GM18505 (cell line): ENCODE data around the gene ZNF512B.
A peak's percentile ranks its signal among the peaks of the same experiment; 100 is the strongest.
"Not testable (repeated sequence)": the region's sequence is repeated elsewhere in the genome, so short reads cannot be mapped to it uniquely, and the experiment has no call there.

Experiments used
- ATAC-seq: cut with Tn5 transposase; IDR thresholded peaks from one replicate; pipeline ENCODE4 v1.9.1; 2021; ENCODE audit not compliant: unreplicated experiment
- POLR2A ChIP-seq: IDR thresholded peaks from 4 replicates; pipeline ENCODE4 v1.6.1; 2011; ENCODE audit warnings: borderline replicate concordance; ENCODE audit not compliant: insufficient read depth, insufficient read length; ENCODE audit errors: extremely low read depth

The ZNF512B gene

DNA sequence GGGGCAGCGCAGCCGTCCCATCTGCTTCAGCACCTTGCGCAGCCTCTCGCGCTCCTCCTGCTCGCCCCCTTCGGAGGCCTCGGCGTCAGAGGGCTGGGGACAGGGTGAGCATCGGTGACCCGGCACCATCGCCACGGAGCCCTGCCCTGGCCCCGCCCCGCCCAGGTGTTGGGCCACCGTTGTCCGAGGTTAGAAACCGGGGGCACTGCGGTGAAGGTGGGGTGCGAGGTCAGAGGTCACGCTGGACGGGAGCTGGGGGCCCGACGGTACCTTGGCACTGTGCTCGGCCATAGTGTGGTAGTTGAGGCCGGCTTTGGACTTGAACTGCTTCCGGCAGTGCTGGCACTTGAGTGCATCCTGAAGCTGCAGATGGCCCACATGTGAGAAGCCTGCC, 6.4 kb downstream of the ZNF512B start:
- no peak for TF ChIP-seq POLR2A
- no peak for ATAC-seq

DNA sequence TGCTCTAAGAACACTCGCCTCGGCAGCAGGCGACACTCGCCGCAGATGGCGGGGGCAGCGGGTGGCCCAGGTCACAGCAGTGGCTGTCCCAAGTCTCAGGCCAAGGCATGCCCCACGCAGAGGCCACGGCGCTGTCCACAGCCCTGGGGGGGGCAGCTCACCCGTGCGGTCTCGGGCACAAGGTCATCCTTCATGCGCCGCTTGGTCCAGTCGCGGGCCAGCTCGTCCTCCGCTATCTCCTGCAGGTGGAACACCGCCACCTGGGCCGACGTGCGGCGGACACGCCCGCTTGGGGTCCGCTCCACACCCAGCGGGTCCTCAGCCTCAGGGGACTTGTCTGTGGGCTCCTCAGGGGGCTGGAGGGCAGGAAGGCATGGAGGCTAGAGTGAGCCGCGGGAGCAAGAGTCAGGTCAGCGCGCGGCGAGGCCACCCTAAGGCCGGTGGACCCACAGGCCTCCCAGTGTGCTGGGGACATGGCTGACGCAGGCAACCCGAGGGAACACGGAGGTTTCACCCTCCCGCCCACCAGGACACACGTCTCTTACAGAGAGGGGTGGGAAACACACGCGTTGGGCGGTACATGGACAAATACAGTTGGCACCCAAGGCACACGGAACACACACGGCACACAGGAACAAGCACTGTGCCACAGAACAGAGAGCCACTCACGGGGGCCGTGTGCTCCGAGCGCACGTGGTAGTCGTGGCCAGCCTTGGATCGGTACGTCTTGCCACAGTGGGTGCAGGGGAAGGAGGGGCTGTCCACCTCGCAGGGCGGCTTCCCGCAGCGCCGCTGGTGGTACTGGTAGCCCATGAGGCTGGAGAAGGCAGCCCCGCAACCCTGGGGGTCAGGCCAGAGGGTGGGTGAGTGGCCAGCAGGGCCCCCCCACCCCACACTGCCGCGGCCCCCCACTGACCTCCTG, 7.0 kb downstream of the ZNF512B start:
- no peak for TF ChIP-seq POLR2A
- no peak for ATAC-seq

DNA sequence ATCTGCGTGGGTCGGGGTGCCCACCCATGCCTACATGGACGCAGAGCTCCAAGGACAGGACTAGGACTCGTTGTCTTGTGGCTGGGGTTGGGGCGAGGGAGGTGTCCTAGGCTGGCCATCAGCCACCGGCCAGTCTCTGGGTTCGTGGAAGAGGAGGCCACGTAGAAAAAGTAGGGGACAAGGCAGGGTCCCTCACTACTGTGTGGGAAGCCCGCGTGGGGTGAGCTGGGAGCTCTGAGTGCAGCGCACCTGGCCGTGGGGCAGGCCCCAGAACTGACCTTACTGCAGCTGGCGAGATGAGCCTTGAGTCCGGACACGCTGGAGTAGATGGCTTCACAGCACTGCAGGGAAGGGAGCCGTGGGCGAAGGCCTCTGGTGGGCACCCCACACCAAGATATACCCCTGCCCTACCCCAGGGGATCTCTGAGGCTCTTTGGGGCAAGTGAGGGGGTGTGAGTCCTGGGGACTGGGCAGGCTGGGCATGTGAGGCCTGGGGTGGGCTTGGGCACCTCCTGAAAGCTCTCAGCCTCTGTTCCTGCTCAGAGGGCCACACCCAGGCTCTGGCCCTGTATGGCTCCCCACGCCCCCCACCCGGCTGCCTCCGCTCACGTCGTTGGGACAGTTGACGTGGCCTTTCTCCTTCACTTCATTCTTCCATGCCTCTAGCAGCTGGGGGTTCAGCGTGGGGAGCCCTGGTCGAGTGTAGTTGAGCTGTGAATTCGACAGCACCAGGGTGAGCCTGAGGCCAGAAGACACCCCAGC, 7.9 kb downstream of the ZNF512B start:
- no peak for ATAC-seq

DNA sequence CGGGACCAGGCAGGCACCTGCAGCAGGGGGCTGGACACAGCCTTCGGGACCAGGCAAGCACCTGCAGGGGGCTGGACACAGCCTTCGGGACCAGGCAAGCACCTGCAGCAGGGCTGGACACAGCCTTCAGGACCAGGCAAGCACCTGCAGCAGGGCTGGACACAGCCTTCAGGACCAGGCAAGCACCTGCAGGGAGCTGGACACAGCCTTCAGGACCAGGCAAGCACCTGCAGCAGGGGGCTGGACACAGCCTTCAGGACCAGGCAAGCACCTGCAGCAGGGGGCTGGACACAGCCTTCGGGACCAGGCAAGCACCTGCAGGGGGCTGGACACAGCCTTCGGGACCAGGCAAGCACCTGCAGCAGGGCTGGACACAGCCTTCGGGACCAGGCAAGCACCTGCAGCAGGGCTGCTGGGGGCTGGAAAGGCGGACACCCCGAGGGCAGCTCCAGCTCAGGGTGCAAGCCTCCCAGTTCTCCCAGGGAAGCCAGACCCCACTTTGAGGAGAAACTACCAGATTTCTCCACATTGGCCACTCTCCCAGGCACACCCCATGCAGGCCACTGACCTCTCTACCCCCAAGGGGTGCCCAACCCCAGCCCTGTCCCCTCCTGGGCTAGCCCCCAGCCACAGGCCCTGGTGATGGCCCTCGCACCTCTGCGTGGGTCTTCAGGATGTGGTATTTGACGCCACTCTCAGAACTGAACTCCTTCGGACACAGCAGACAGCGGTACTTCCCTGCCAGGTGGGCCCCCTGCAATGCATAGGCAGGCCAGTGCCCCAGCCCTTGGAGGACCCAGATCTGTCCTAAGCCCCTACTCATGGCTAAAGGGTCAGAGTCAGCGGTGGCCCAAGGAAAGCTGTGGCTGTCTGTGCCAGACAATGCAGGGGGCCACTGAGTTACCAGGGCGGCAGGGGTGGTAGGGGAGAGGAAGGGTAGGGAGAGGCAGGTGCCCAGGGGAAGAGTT, 8.8 kb downstream of the ZNF512B start:
- ATAC-seq = not testable (repeated sequence)

More for the DNA sequence above, 7.9 kb downstream of the ZNF512B start:
- TF ChIP-seq POLR2A = no peak

DNA sequence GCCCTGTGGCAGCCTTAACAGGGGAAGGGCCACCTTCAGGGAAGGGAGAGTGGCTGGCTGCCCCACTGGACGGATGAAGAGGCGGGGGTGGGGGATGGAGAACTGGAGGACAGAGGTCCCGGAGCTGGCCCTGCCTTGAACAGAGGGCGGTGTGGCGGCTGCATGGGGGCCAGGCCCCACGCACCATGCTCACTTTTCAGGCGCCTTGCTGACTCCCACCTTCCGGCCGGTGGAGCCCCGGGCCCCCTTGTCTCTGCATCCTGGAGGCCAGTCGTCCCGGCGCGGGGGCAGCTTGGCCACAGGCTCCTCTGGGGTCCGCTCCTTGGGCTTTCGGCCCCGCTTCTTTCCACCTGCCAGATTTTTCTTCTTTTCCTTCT, 10.0 kb downstream of the ZNF512B start:
- no peak for TF ChIP-seq POLR2A
- no peak for ATAC-seq

DNA sequence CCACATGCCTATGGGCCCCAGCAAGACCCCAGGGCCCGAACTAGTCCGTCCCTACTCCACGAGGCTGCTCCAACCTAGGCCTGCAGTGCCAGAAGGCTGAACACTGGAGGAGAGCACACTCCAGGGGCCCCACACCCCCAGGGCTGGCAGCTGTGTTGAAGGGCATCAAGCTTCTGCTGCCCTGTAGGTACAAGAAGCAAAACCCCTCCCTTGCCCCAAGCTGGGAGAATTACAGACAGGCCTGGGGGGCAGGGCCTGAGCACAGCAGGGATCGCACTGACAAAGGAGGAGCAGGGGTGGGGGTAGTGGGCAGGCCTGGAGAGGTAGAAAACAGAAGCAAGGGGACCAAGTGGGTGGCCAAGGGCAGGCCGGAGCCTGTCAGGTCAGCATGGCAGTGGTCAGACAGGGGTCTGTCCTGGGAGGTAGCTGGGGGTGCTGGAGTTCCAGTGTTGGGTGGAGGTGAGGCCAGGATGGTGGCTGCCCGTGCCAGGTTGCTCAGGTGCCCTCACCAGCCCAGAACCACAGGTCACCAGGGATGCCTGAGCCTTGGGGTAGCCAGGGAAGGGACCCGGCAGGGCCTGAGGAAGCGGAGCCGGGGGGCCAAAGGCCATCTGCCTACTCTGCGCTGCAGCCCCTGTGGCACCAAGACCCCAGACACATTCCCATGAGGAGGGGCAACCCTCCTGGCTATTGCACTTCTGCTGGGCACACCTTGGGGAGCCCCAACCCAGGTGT, 10.6 kb downstream of the ZNF512B start:
- TF ChIP-seq POLR2A = no peak
- no peak for ATAC-seq

DNA sequence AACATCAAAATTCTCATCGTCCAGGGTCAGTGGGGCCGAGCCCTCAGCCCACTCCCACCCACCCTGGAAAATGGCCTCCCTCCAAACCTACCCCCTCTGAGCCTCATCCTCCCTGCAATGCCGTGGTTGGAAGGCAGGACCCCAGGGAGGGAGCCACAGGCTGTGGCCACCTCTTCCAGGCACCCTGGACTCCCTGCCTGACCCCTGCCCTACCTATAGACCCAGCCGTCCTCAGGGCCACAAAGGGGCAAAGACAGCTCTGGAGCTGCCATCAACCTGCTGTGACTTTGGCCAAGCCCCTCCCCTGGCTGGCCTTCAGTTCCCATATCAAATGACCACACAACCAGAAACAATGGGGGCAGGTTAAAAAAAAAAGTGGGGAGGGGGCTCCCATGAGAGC, 11.3 kb downstream of the ZNF512B start:
- ATAC-seq = no peak
- no peak for TF ChIP-seq POLR2A

DNA sequence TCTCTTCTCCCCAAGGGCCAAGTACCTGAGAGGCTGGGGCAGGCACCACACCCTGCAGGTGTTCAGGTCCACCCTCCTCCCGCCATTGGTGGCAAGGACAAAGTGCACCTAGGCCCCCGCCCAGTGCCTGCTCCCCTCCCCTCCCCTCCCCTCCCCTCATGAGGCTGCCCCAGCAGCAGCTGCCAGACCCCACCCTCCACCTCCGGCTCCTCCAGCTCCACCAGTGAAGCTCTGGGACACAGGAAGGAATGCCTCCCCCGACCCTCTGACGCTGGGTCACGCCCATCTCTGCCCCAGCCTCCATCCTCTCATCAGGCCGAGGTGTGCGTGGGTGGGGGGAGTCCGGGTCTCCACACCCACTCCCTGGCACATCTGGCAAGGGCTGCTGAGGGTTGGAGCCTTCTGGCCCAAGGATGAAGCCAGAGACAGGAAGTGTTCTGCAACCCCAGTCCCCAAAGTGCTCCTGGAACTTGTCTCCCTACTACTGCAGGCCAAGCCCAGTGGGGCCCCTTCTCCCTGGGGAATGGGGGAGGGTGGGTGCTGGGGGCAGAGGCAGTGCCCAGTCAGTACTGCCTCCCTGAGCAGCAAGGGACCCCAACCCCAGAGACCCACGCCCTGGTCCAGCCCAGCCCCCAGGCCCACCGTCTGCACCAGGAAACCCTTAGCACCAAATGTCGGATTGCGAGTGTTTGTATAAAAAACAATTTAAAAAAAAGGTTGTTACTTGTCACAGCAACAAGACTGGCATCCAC, 11.9 kb downstream of the ZNF512B start:
- TF ChIP-seq POLR2A = no peak
- ATAC-seq = no peak

DNA sequence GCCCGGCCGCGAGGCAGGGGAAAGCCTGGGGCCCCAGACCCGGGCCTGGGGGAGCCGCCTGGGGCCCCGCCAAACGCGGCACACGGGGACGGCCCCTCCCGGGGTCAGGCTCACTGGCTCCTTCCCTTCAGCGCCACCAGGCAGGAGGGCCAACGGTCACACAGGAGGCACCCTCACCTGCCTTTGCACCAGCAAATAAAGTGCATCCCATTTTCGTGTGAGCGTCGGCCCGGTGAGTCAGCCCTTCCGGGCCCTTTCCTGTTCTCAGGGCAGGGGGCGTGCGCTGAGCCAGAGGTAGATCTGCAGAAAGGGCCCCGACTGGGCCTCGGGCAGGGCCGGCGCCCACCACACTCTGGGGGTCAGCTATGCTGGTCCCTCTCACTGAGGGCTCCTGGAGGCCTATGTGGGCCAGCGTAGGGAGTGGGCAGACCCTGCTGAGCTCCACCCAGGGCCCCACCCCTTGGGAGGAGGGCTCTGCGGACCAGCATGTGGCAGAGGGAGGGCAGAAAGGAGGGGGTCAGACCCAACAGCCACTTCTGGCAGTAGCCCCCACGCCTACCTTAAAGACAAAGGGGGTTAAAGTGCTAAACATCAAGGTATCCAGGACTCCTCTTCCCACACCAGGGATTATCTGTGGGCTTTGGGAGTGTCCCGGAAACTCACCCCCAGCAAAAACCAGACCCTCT, 12.6 kb downstream of the ZNF512B start:
- TF ChIP-seq POLR2A = peak; percentile 60
- no peak for ATAC-seq

DNA sequence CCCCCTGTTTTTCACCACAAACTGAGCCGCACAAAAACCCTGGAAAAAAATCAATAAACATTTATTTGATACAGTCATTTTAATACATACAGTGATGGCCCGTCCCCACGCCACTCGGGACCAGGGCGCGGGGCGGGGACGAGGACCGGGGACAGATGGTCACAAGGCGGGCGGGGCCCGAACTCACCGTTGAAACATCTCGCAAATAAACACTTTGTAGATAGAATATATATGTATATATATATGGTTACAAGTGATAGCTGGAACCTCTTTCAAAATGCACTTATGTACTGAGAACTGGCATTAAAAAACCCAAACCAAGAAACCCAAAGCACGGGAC, 13.1 kb downstream of the ZNF512B start:
- TF ChIP-seq POLR2A = no peak
- no peak for ATAC-seq

DNA sequence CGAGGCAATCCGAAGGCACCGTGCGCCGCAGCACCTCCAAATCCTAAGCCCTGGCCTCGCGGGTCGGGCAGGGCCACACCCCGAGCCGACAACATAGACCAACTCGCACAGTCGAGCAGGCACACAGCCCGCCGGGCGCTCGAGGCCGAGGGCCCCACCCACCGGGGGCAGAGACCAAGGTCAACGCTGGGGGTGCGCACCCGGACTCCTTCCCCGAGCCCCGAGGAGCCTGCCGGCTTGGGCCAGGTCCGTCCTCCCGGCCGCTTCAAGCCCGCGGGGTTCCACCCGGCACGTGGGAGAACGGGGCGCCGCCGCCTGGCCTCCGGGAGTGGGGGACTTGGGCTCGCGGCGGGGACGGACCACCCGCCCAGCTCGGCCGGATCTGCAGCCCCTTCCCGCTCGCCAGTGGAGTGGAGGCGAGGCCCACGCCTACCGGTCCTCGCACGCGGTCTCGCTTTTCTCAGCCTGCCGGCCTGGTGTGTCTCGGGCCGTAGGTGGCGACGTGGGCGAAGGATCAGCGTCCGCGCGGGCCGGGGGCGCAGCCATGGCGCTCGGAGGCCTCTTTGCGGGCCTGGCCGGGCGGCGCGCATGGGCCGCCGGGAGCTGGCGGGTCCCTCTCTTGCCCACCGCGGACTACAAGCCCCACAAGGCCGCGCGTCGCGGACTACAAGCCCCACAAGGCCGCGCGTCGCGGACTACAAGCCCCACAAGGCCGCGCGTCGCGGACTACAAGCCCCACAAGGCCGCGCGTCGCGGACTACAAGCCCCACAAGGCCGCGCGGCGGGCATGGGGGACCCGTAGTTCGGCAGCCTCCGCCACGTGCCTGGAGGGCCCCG, 13.7 kb downstream of the ZNF512B start, which contains the start of gene UCKL1:
UCKL1 (minus strand) TSS at position 590 of the 837 bp plus-strand sequence; CDS start at position 546, 44 bp downstream.
- TF ChIP-seq POLR2A = peak; percentile 80
- peak; percentile 63 for ATAC-seq

DNA sequence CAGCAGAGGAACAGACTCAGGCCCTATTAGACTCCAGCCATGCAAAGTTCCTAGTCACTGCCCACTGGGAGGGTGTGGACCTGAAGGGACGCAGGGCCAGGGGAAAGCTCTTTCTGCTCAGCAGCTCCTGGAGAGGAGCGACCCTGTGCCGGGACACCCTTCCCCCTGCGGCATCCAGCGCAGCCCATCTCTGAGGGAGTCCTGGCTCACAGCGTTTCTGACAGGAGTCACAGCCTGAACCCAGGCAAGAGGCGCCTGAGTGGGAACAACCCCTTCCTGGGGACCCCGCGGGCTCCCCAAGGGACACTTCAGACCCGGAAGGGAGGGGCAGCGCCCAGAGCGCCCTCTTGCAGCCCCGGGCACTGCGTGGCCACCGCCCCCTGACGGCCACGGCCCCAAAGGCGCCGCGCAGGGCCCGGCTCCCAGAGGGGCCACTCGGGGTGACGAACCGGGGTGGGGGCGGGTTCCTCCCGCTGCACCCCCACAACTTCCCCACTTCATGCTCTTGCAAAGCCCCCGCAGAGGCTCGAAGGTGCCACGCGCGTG, 14.4 kb downstream of the ZNF512B start:
- peak; percentile 15 for ATAC-seq
- no peak for TF ChIP-seq POLR2A
